HepG2 (cell line): ENCODE measurements around the gene APOL4. TPM values are rescaled to one million over a fixed set of nuclear protein-coding genes. Genes with fewer than 3 reads are reported as not detected.

ENCODE experiments used
- ATAC-seq: fragments of 200-7000 bp; cut with Tn5 transposase; 3 replicates; pipeline ENCODE4 v1.9.1; 2020; ENCODE audit warnings: mild to moderate bottlenecking, moderate library complexity
- BruUV-seq: library from RNA; stranded (reverse); fragments of 400-500 nt; replicated peaks from 2 replicates; lab custom pipeline; 2021; lab: Mats Ljungman, UMichigan
- CTCF ChIA-PET: fragments of 300-600 bp; formaldehyde crosslinking; extraction: SDS; loops from one replicate; lab custom pipeline; 2021; ENCODE audit warnings: low total read pairs, inconsistent platforms, low intra/inter-chr PET ratio; lab: Yijun Ruan, JAX
- POLR2A ChIA-PET: fragments of 350-600 bp; sonication (Branson Sonifier 250); formaldehyde crosslinking; loops from one replicate; lab custom pipeline; 2020; ENCODE audit warnings: antibody characterized with exemption, inconsistent platforms; lab: Yijun Ruan, JAX
- DNase-seq: peaks from one replicate; pipeline ENCODE4 v3.0.0-alpha.2; 2015; ENCODE audit warnings: low spot score
- FAIRE-seq: peaks from 3 replicates; lab custom pipeline; 2011; peaks lifted over from hg19 to GRCh38; lab: Jason Lieb, UNC
- H2AFZ ChIP-seq: one replicate; pipeline ENCODE4 v1.6.1; 2011; ENCODE audit warnings: low read length, inconsistent platforms
- H3K27ac ChIP-seq: fragments of 300-600 bp; 3 replicates; pipeline ENCODE4 v1.8.0; 2011; ENCODE audit warnings: mixed run types, mild to moderate bottlenecking, mixed read lengths, low read length, inconsistent platforms; ENCODE audit not compliant: insufficient read depth; ENCODE audit errors: extremely low read length
- H3K27me3 ChIP-seq, 2 experiments: fragments of 200-600 bp in 1 of 2; 2 replicates in 1 of 2; 3 replicates in 1 of 2; pipeline versions ENCODE4 v1.6.0 to v1.8.0; 2011; ENCODE audit warnings: low read length in 2 of 2, mild to moderate bottlenecking in 2 of 2, moderate library complexity in 2 of 2, inconsistent platforms in 1 of 2; ENCODE audit not compliant: insufficient read depth in 2 of 2, control insufficient read depth in 1 of 2
- H3K36me3 ChIP-seq, 2 experiments: fragments of 200-600 bp in 1 of 2; replicated peaks in 1 of 2; 2 replicates in 1 of 2; 3 replicates in 1 of 2; pipeline versions ENCODE4 v1.5.1 to v1.8.0; 2011; ENCODE audit warnings: low read length in 2 of 2, inconsistent platforms in 1 of 2; ENCODE audit not compliant: insufficient read depth in 2 of 2, control insufficient read depth in 1 of 2
- H3K4me1 ChIP-seq: 2 replicates; pipeline ENCODE4 v1.5.1; 2012; ENCODE audit warnings: low read length, inconsistent platforms; ENCODE audit not compliant: insufficient read depth
- H3K4me2 ChIP-seq: 2 replicates; pipeline ENCODE4 v1.6.0; 2011; ENCODE audit warnings: low read depth, low read length, inconsistent platforms
- H3K4me3 ChIP-seq, 3 experiments: fragments of 200-600 bp in 1 of 3; sonication (generic), shearing (Covaris generic) in 1 of 3; replicated peaks in 1 of 3; 2 replicates each; pipeline ENCODE4 v1.5.1; 2011 to 2016; ENCODE audit warnings: low read length in 3 of 3, inconsistent platforms in 2 of 3, low read depth in 2 of 3, mild to moderate bottlenecking in 2 of 3, control low read depth in 1 of 3, mixed read lengths in 1 of 3; ENCODE audit not compliant: insufficient read depth in 1 of 3
- H3K79me2 ChIP-seq: one replicate; pipeline ENCODE4 v1.6.1; 2011; ENCODE audit warnings: low read length, inconsistent platforms; ENCODE audit not compliant: insufficient read depth
- H3K9ac ChIP-seq: 2 replicates; pipeline ENCODE4 v1.6.0; 2011; ENCODE audit warnings: mild to moderate bottlenecking, low read depth, low read length, inconsistent platforms; ENCODE audit not compliant: insufficient read depth
- H3K9me3 ChIP-seq: 2 replicates; pipeline ENCODE4 v1.5.1; 2012; ENCODE audit warnings: mild to moderate bottlenecking, low read length
- H4K20me1 ChIP-seq: 2 replicates; pipeline ENCODE4 v1.6.0; 2011; ENCODE audit warnings: inconsistent platforms, mild to moderate bottlenecking, low read length, moderate library complexity; ENCODE audit not compliant: insufficient read depth
- EEA1 ChIP-seq: sonication (generic); formaldehyde crosslinking; IDR thresholded peaks from 2 replicates; pipeline ENCODE4 v1.5.1; 2020; ENCODE audit warnings: mild to moderate bottlenecking, missing genetic modification reagents, borderline replicate concordance
- FLYWCH1 ChIP-seq: sonication (generic); formaldehyde crosslinking; IDR thresholded peaks from 2 replicates; pipeline ENCODE4 v1.8.1; 2023; ENCODE audit warnings: mild to moderate bottlenecking, missing genetic modification reagents
- MAFF ChIP-seq: IDR thresholded peaks from 2 replicates; pipeline ENCODE4 v1.6.1; 2011; ENCODE audit warnings: low read depth, low read length, improper control_type of control experiment
- PPARG ChIP-seq: conservative IDR thresholded peaks from 2 replicates; pipeline ENCODE4 v1.6.1; 2016; ENCODE audit warnings: missing biosample characterization, missing genetic modification reagents
- SIN3A ChIP-seq: IDR thresholded peaks from 2 replicates; pipeline ENCODE4 v1.6.1; 2011; ENCODE audit warnings: low read depth, mild to moderate bottlenecking, control low read depth, low read length, borderline replicate concordance
- STAG1 ChIP-seq: sonication (generic); formaldehyde crosslinking; IDR thresholded peaks from 2 replicates; pipeline ENCODE4 v1.4.0; 2020; ENCODE audit warnings: missing genetic modification reagents
- TARDBP ChIP-seq: sonication (generic); formaldehyde crosslinking; IDR thresholded peaks from 2 replicates; pipeline ENCODE4 v1.8.0; 2022; ENCODE audit warnings: mild to moderate bottlenecking, missing genetic modification reagents
- TBP ChIP-seq: sonication (generic); formaldehyde crosslinking; IDR thresholded peaks from 2 replicates; pipeline ENCODE4 v1.5.0; 2020; ENCODE audit warnings: missing genetic modification reagents
- ZNF232 ChIP-seq: sonication (generic); formaldehyde crosslinking; IDR thresholded peaks from 2 replicates; pipeline ENCODE4 v1.4.0; 2020; ENCODE audit warnings: missing genetic modification reagents, borderline replicate concordance
- ZNF292 ChIP-seq: sonication (generic); formaldehyde crosslinking; IDR thresholded peaks from 2 replicates; pipeline ENCODE4 v1.8.1; 2022; ENCODE audit warnings: mild to moderate bottlenecking, low read depth, missing genetic modification reagents, borderline replicate concordance
- ZNF414 ChIP-seq: sonication (generic); formaldehyde crosslinking; IDR thresholded peaks from 2 replicates; pipeline ENCODE4 v1.5.0; 2020; ENCODE audit warnings: missing genetic modification reagents
- ZNF546 ChIP-seq: sonication (generic); formaldehyde crosslinking; conservative IDR thresholded peaks from 2 replicates; pipeline ENCODE4 v1.8.1; 2023; ENCODE audit warnings: mild to moderate bottlenecking, missing genetic modification reagents
- ZNF547 ChIP-seq: sonication (generic); formaldehyde crosslinking; IDR thresholded peaks from 2 replicates; pipeline ENCODE4 v1.5.1; 2020; ENCODE audit warnings: mild to moderate bottlenecking, missing genetic modification reagents
- ZNF557 ChIP-seq: sonication (generic); formaldehyde crosslinking; IDR thresholded peaks from 2 replicates; pipeline ENCODE4 v1.4.0; 2020; ENCODE audit warnings: missing genetic modification reagents
- ZNF766 ChIP-seq: sonication (generic); formaldehyde crosslinking; IDR thresholded peaks from 2 replicates; pipeline ENCODE4 v1.5.0; 2020; ENCODE audit warnings: missing genetic modification reagents, borderline replicate concordance
- ZSCAN20 ChIP-seq: sonication (generic); formaldehyde crosslinking; IDR thresholded peaks from 2 replicates; pipeline ENCODE4 v1.4.0; 2020; ENCODE audit warnings: missing genetic modification reagents, mild to moderate bottlenecking, borderline replicate concordance
- ZSCAN21 ChIP-seq: sonication (generic); formaldehyde crosslinking; IDR thresholded peaks from 2 replicates; pipeline ENCODE4 v1.8.0; 2022; ENCODE audit warnings: mild to moderate bottlenecking, missing genetic modification reagents, moderate library complexity, borderline replicate concordance
- WGBS: methylation state at CpG from one replicate; pipeline ENCODE4 v1.1.6; 2017; ENCODE audit warnings: low lambda C conversion rate; 5-methylcytosine and 5-hydroxymethylcytosine counted together
- in situ Hi-C: cut with HindIII; loops from 2 replicates; pipeline ENCODE4 v1.10.0; 2017; ENCODE audit warnings: low pct_unique_long_range_greater_than_20kb; ENCODE audit not compliant: extremely low pct_ligation_motif_present
- intact Hi-C: fragments of 100-400 bp; cut with micrococcal nuclease; formaldehyde crosslinking; loops from one replicate; pipeline ENCODE4 v1.10.0; 2022; ENCODE audit not compliant: unreplicated experiment
- polyA plus RNA-seq, 8 experiments: library from polyadenylated mRNA; depleted of rRNA in 3 of 8; stranded (reverse) in 7 of 8; unstranded in 1 of 8; fragments of >200 nt; fragmentation: Illumina TruSeq in 4 of 8; extraction: Trizol in 4 of 8; gene quantifications; 2 replicates each; pipeline versions ENCODE4 v1.2.1 to v1.2.3, GENCODE V29; 2011 to 2016; ENCODE audit warnings: low read depth in 4 of 8, missing spikeins in 1 of 8, mixed read lengths in 1 of 8; ENCODE audit not compliant: insufficient read depth in 1 of 8
- total RNA-seq, 5 experiments: library from RNA; depleted of rRNA; stranded (reverse); fragments of >200 nt; fragmentation: Illumina TruSeq; extraction: Trizol; gene quantifications; 2 replicates each; pipeline ENCODE4 v1.2.3, GENCODE V29; 2016; ENCODE audit warnings: low read depth in 1 of 5
- TF ChIP-seq, protein P1 (sequence below): sonication (generic); formaldehyde crosslinking; IDR thresholded peaks from 2 replicates; pipeline ENCODE4 v1.5.1; 2020; ENCODE audit warnings: mild to moderate bottlenecking, missing genetic modification reagents
- TF ChIP-seq, protein P2 (sequence below): sonication (generic); formaldehyde crosslinking; IDR thresholded peaks from 2 replicates; pipeline ENCODE4 v1.5.0; 2020; ENCODE audit warnings: mild to moderate bottlenecking, missing genetic modification reagents, moderate library complexity

The APOL4 gene
- total and polyA plus RNA-seq, 2 of the 13 experiments (the other 11 are each of a cell fraction or from before 2014, with no cell fraction given) = 0.77 to 2.8 TPM

DNA sequence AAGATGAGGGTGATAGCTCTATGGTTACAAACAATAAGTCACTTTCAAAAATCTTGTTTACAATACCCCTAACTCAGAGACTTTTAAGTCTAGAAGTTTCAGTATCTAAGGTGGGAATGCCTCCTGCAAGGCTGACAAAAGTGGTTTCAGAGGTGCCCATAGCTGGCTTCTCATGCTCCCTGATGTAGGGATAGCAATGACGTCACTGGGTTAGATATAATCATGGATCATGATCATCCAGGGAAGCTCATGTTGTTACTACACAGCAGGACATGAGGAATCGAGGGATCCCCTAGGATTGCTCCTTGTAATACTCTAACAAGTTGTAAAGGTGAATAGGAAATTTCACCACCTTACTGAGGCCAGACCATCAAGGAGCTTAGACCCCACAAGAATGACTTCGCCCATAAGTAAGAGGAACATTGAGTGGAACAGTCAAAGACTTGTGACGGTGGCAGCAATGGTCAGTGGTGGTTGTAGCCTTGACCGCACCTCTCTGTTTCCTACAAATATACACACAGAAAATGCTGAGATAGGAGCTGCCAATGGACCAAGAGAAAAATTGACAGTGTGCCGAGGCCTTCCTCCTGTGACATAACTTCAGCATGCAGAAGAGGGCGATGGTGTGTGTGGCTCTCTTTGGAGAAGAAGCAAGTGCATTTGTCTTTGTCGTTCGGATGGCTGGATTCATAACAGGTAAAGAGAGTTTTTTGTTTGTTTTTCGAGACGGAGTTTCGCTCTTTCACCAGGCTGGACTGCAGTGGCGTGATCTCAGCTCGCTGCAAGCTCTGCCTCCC lies 15.6 kb downstream of the APOL4 start:
- FAIRE-seq (peak; percentile 4), ATAC-seq (no peak), DNase-seq (no peak)
- H3K36me3 ChIP-seq = no peaks in the 10 kb centered on the region
- 55% methylated on average over 14 of the region's 14 CpGs for WGBS
- H3K27ac ChIP-seq = no peak overlapping the region
- no peak overlapping the region for H3K4me3 ChIP-seq
- ChIA-PET CTCF (no interaction called here), POLR2A (no interaction called here)
- intact Hi-C loops (no loop called here), in situ Hi-C loops (no loop called here)
- no TSS peak for BruUV-seq
- H4K20me1 ChIP-seq = no peaks in the 10 kb centered on the region
- H3K27me3 ChIP-seq = peaks cover 3 to 21% of the 10 kb centered on the region in 2 experiments; a peak in 4 of 5 replicates
- H3K79me2 ChIP-seq = no peaks in the 10 kb centered on the region
- no peak overlapping the region for H3K4me2 ChIP-seq
- no peaks in the 10 kb centered on the region for H3K4me1 ChIP-seq
- H3K9me3 ChIP-seq = no peaks in the 10 kb centered on the region
- no peak overlapping the region for H3K9ac ChIP-seq
- H2AFZ ChIP-seq = no peak overlapping the region
- TF ChIP-seq SIN3A (no peak), ZNF547 (no peak), PPARG (CRISPR knock-in tag) (no peak), ZSCAN21 (CRISPR knock-in tag) (no peak), ZNF546 (CRISPR knock-in tag) (no peak), ZSCAN20 (CRISPR knock-in tag) (no peak), ZNF232 (CRISPR knock-in tag) (no peak), TBP (CRISPR knock-in tag) (no peak), ZNF414 (CRISPR knock-in tag) (no peak), EEA1 (no peak), TARDBP (CRISPR knock-in tag) (no peak), STAG1 (CRISPR knock-in tag) (peak; percentile 22), ZNF766 (CRISPR knock-in tag) (no peak), MAFF (no peak), ZNF557 (no peak), ZNF292 (no peak), FLYWCH1 (CRISPR knock-in tag) (no peak)
- TF ChIP-seq, protein P1, sequence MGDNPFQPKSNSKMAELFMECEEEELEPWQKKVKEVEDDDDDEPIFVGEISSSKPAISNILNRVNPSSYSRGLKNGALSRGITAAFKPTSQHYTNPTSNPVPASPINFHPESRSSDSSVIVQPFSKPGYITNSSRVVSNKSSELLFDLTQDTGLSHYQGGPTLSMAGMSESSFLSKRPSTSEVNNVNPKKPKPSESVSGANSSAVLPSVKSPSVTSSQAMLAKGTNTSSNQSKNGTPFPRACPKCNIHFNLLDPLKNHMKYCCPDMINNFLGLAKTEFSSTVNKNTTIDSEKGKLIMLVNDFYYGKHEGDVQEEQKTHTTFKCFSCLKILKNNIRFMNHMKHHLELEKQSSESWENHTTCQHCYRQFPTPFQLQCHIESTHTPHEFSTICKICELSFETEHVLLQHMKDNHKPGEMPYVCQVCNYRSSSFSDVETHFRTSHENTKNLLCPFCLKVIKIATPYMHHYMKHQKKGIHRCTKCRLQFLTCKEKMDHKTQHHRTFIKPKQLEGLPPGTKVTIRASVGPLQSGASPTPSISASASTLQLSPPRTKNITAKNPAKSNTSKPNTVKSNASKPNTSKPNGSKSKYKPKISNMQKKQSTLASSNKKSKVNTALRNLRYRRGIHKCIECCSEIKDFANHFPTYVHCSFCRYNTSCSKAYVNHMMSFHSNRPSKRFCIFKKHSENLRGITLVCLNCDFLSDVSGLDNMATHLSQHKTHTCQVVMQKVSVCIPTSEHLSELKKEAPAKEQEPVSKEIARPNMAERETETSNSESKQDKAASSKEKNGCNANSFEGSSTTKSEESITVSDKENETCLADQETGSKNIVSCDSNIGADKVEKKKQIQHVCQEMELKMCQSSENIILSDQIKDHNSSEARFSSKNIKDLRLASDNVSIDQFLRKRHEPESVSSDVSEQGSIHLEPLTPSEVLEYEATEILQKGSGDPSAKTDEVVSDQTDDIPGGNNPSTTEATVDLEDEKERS = no peak
- TF ChIP-seq, protein P2, sequence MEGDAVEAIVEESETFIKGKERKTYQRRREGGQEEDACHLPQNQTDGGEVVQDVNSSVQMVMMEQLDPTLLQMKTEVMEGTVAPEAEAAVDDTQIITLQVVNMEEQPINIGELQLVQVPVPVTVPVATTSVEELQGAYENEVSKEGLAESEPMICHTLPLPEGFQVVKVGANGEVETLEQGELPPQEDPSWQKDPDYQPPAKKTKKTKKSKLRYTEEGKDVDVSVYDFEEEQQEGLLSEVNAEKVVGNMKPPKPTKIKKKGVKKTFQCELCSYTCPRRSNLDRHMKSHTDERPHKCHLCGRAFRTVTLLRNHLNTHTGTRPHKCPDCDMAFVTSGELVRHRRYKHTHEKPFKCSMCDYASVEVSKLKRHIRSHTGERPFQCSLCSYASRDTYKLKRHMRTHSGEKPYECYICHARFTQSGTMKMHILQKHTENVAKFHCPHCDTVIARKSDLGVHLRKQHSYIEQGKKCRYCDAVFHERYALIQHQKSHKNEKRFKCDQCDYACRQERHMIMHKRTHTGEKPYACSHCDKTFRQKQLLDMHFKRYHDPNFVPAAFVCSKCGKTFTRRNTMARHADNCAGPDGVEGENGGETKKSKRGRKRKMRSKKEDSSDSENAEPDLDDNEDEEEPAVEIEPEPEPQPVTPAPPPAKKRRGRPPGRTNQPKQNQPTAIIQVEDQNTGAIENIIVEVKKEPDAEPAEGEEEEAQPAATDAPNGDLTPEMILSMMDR = 0 out of 2 replicates have a peak, but pooled peaks have one; percentile 17
